Subcutaneous abdominal adipose tissue (tissue), 5 donors: Measurements from ENCODE around the gene JADE2.
A peak's percentile ranks its signal among the peaks of the same experiment; 100 is the strongest.
"Not testable (repeated sequence)": the region's sequence is repeated elsewhere in the genome, so short reads cannot be mapped to it uniquely, and the experiment has no call there.

ENCODE experiments used
- H3K27ac ChIP-seq: one replicate; pipeline ENCODE4 v1.7.0; 2013; ENCODE audit warnings: low read depth, mild to moderate bottlenecking, inconsistent platforms, low read length, moderate library complexity
- H3K27me3 ChIP-seq, 5 donors: one replicate each; pipeline ENCODE4 v1.7.0; 2013; ENCODE audit warnings: low read length in 5 of 5, inconsistent platforms in 1 of 5; ENCODE audit not compliant: control insufficient read depth in 5 of 5, insufficient read depth in 4 of 5
- H3K36me3 ChIP-seq, 5 donors: one replicate each; pipeline ENCODE4 v1.7.0; 2013; ENCODE audit warnings: low read length in 5 of 5; ENCODE audit not compliant: control insufficient read depth in 5 of 5, insufficient read depth in 5 of 5
- H3K4me1 ChIP-seq, 5 donors: one replicate each; pipeline ENCODE4 v1.7.0; 2013; ENCODE audit warnings: low read length in 5 of 5, mild to moderate bottlenecking in 3 of 5, moderate library complexity in 1 of 5; ENCODE audit not compliant: control insufficient read depth in 5 of 5, insufficient read depth in 5 of 5
- H3K4me3 ChIP-seq, 5 donors: one replicate each; pipeline ENCODE4 v1.7.0; 2013; ENCODE audit warnings: low read length in 5 of 5, low read depth in 1 of 5
- H3K9ac ChIP-seq, 5 donors: one replicate each; pipeline ENCODE4 v1.7.0; 2013; ENCODE audit warnings: low read length in 5 of 5, mild to moderate bottlenecking in 4 of 5, moderate library complexity in 3 of 5
- H3K9me3 ChIP-seq, 5 donors: one replicate each; pipeline ENCODE4 v1.7.0; 2013; ENCODE audit warnings: low read length in 5 of 5; ENCODE audit not compliant: control insufficient read depth in 5 of 5
- donor health status: healthy.
- donor health status: healthy.
- donor health status: healthy.
- donor health status: healthy.
- donor health status: healthy.

Gene JADE2

DNA sequence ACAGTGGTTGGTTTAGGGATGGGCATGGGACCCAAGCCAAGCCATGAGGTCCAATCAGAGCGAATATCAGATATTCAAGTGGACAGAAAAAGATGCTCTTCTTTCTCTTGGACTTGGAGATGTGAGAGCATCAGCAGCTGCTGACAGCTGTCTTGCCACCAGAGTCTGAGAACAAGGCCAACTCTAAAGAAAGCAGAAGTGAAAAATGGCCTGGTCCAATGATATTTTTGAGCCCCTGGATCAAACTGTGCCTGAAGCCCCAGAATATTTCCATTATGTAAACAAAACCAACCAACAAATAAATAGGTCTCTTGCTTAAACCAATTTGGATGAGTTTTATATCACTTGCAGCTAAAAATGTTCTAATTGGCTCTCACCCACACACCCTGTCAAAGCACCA is 30.7 kb upstream of the JADE2 start:
- Histone ChIP-seq H3K9ac (no peak overlapping the region), H3K9me3 (no peaks in the 10 kb centered on the region), H3K4me3 (no peak overlapping the region), H3K36me3 (no peaks in the 10 kb centered on the region), H3K4me1 (no peaks in the 10 kb centered on the region), H3K27ac (no peak overlapping the region), H3K27me3 (no peaks in the 10 kb centered on the region)

DNA sequence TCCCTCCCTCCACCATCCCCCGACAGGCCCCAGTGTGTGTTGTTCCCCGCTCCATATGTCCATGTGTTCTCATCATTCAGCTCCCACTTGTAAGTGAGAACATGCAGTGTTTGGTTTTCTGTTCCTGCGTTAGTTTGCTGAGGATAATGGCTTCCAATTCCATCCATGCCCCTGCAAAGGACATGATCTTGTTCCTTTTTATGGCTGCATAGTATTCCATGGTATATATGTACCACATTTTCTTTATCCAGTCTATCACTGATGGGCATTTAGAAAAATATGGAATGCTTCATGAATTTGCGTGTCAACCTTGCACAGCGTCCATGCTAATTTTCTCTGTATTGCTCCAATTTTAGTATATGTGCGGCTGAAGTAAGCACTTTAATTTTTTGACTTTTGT is 25.6 kb upstream of the JADE2 start:
- not testable (repeated sequence) for H3K9ac ChIP-seq, H3K9me3 ChIP-seq, H3K27ac ChIP-seq, H3K27me3 ChIP-seq, H3K36me3 ChIP-seq, H3K4me3 ChIP-seq
- peaks cover 0 to 20% (median 18%) of the 10 kb centered on the region in 5 donors for H3K4me1 ChIP-seq

DNA sequence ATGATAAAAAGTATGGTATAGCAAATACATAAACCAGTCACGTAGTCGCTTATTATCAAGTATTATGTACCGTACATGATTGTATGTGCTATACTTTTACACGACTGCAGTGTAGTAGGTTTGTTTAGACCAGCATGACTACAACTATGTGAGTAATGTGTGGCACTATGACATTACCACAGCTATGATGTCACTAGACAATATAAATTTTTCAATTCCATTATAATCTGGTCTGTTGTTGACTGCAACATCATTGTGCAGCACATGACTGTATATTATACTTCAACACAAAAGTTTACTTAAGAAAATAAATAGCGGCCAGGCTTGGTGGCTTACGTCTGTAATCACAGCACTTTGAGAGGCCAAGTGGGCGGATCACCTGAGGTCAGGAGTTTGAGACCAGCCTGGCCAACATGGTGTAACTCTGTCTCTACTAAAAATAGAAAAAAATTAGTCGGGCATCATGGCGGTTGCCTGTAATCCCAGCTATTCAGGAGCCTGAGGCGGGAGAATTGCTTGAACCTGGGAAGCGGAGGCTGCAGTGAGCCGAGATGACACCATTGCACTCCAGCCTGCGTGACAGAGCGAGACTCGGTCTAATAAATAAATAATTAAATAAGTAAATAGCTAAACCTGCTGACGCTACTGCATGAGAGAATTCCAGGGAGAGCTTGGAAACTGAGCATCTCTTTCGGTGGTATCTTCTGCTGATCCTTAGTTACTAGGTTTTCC is 24.6 kb upstream of the JADE2 start:
- no peaks in the 10 kb centered on the region for H3K27me3 ChIP-seq
- no peaks in the 10 kb centered on the region for H3K36me3 ChIP-seq
- H3K9me3 ChIP-seq: no peaks in the 10 kb centered on the region
- H3K4me1 ChIP-seq: peaks cover 3 to 24% (median 23%) of the 10 kb centered on the region in 5 donors
- no peak overlapping the region for H3K4me3 ChIP-seq
- no peak overlapping the region for H3K9ac ChIP-seq
- no peak overlapping the region for H3K27ac ChIP-seq

DNA sequence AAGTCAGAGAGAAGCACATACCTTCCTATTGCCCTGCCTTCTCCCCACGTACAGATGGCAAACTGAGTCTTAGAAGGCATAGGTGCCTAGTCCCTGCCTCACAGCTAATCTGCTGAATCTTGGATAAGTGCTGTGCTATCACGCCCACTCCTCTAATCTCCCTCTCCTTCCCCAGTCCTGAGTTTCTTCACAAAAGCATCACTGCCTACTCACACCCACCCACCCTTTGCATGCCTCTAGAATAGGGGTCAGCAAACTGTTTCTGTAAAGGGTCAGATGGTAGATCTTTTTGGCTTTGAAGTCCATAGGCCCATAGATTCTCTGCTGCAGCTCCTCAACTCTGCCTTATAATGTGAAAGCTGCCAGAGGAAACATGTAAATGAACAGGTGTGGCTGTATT is 23.2 kb upstream of the JADE2 start:
- Histone ChIP-seq H3K9ac (no peak overlapping the region), H3K4me3 (no peak overlapping the region), H3K9me3 (no peaks in the 10 kb centered on the region), H3K4me1 (peaks cover 13 to 38% (median 37%) of the 10 kb centered on the region in 5 donors), H3K27ac (no peak overlapping the region), H3K27me3 (no peaks in the 10 kb centered on the region), H3K36me3 (no peaks in the 10 kb centered on the region)

DNA sequence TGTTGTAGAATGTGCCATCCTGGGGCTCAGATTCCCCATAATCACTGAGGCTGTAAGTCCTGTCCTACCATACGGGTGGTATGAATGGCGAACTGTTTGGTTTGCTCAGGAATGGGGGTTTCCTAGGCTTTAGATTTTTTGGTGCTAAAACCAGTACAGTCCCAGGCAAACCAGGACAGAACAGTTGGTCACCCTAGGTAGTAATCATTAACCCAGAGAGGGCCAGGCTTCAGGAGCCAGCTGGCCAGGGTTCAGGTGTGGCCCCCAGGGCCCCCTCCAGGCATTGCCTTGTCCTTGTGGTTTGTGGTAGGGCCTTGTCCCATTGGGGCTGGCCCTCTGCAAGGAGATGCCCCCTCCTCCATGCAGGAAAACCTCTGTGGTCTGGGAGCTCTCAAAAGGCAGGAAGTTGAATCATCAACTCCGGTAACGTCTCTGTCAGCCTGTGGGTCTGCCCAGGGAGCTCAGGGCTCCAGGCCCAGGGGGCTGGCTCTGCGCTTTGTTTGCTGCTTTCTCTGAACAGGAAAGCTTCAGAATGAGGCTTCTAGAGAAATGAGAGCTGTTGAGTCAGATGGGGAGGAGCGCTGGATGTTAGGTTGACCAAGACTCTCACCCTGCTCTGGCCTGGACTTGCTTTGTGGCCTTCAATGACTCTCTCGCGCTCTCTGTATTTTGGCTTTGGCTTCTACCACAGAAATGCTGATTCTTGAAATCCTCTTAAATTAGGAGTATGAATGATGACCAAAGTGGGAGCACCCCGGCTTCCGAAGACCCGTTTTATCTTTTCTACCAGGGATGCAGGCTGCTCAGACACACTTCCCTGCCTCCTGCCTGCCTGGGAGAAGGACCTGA is 22.2 kb upstream of the JADE2 start:
- Histone ChIP-seq H3K36me3 (no peaks in the 10 kb centered on the region), H3K4me1 (peaks cover 13 to 42% (median 37%) of the 10 kb centered on the region in 5 donors), H3K4me3 (no peak overlapping the region), H3K27me3 (no peaks in the 10 kb centered on the region), H3K9ac (peak overlapping the region in 4 of 5 donors; percentile 31 to 52 (median 38)), H3K9me3 (no peaks in the 10 kb centered on the region), H3K27ac (peak overlapping the region; percentile 81)

DNA sequence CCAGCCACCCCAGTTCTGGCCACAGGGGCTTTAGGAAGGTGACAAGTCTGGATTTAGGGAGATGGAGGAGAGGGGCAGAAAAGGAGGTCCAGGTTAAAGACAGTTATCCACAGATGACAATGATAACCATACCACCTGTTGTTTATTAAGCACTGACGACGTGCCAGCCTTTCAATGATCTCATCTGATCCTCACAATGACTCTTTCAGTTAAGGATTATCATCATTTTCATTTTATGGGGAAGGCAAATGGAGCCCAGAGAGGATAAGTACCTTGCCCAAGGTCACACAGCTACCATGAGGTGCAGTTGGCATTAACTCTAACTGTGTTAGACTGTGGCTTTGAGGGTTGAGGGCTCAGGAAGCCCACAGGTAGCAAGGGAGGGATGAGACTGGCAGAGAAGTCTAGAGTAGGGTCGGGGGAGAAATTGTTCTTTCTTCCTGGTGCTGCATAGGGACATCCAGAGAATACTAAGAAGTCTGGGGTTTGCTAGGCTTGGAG is 21.5 kb upstream of the JADE2 start:
- no peak overlapping the region for H3K4me3 ChIP-seq
- H3K9me3 ChIP-seq: no peaks in the 10 kb centered on the region
- H3K36me3 ChIP-seq: no peaks in the 10 kb centered on the region
- H3K27ac ChIP-seq: peak overlapping the region; percentile 81
- H3K4me1 ChIP-seq: peaks cover 13 to 42% (median 37%) of the 10 kb centered on the region in 5 donors
- H3K27me3 ChIP-seq: no peaks in the 10 kb centered on the region
- peak overlapping the region in 3 of 5 donors; percentile 31 to 52 (median 34) for H3K9ac ChIP-seq

DNA sequence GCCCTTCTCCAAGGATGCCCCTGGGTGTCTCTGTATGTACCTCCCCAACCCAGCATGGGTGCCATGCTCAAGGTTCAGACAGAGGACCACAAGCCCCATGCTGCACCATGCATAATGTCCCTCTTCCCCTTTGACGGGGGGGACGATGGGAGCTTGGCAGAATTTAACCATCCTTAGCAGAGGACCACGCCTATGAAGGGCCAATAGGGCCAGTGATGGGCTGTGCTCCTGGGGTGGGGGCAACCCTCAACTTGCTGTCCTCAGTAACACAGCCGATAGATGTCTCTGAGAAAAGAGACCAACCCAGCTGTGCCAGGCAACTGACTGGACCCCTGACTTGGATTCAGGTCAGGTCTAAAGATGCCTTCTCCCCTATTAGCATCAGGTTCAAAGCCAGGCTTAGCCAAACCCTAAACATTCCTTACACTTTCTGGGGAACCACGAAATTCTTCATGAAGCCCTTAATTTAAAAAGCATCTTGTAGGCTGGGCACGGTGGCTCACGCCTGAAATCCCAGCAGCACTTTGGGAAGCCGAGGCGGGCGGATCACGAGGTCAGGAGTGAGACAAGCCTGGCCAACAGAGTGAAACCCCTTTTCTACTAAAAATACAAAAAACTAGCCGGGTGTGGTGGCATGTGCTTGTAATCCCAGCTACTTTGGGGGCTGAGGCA is 20.7 kb upstream of the JADE2 start:
- Histone ChIP-seq H3K36me3 (no peaks in the 10 kb centered on the region), H3K27ac (peak overlapping the region; percentile 81), H3K4me1 (peaks cover 13 to 42% (median 37%) of the 10 kb centered on the region in 5 donors), H3K9me3 (no peaks in the 10 kb centered on the region), H3K4me3 (no peak overlapping the region), H3K27me3 (no peaks in the 10 kb centered on the region), H3K9ac (no peak overlapping the region)

DNA sequence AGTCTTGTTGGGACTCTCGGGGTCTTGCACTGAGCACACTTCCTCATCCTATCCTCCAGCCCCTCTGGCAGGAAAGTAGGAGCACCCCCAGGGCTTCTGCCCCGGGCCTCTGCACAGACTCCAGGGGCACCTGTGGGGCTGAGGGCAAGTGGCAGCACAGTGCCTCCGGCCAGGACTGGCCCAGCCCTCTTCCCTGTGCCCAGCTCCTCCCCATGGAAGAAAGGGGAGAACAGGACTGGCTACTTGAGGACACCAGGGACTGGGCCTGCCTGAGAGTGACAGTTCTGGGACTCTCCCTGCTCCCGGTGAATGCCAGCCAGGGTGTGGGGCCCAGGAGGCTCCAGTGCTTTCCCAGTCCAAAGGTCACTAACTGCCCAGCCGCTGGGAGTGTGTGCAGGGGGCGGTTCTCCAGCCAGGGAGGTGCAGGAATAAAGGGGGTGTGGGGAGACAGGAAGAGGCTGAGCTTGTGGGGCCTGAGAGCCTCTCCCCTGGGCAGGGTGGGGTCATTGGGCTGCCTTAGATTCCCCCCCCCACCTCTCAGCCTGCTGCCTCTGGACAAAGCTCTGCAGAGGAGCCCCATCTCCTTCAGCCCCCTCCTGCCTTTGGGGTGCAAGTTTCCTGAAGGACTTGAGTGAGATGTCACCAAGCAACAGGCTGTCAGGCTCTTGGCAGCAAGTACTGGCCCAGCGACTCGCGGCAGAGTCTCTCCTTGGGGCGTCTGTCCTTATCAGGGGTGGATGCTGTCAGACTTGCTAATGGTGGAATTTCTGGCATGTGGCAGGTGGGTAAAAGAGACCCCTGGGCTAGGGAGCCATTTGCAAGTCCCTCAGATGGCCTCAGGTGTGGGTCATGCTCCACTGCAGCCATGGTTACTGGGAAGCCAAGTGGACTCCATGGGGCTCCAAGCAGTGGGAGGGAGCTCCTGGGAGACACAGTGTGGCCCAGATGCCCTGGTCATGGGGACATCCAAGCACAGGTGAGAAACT is 19.1 kb upstream of the JADE2 start:
- peaks cover 13 to 46% (median 39%) of the 10 kb centered on the region in 5 donors for H3K4me1 ChIP-seq
- no peaks in the 10 kb centered on the region for H3K36me3 ChIP-seq
- H3K9me3 ChIP-seq: no peaks in the 10 kb centered on the region
- peak overlapping the region; percentile 14 to 59 (median 53) for H3K4me3 ChIP-seq
- H3K9ac ChIP-seq: peak overlapping the region in 3 of 5 donors; percentile 8 to 65 (median 51)
- H3K27me3 ChIP-seq: no peaks in the 10 kb centered on the region
- H3K27ac ChIP-seq: peak overlapping the region; percentile 83

DNA sequence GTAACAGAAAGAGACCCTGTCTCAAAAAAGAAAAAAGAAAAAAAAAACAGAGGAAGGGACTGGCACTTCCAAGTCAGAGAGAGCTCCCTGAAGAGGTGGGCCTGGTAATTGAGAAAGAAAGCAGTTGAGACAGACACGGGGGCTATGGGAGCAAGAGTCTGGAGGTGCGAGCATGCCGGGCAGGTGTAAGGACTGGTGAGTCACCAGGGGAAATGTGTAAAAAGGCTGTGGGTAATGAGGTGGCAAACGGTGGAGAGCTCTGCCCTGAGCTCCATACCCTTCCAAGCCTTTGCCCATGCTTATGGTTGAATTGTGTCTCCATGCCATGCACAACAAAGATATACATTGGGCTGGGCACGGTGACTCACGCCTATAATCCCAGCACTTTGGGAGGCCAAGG is 18.0 kb upstream of the JADE2 start:
- no peaks in the 10 kb centered on the region for H3K36me3 ChIP-seq
- H3K9me3 ChIP-seq: no peaks in the 10 kb centered on the region
- peak overlapping the region; percentile 83 for H3K27ac ChIP-seq
- H3K4me1 ChIP-seq: peaks cover 17 to 55% (median 51%) of the 10 kb centered on the region in 5 donors
- no peak overlapping the region for H3K9ac ChIP-seq
- H3K4me3 ChIP-seq: no peak overlapping the region
- H3K27me3 ChIP-seq: no peaks in the 10 kb centered on the region
